H1 (cell line): ENCODE measurements around the gene MRPL47. TPM values are rescaled to one million over a fixed set of nuclear protein-coding genes. Genes with fewer than 3 reads are reported as not detected.

Source experiments
- CTCF ChIA-PET: fragments of 300-600 bp; sonication (Branson Sonifier 250); formaldehyde crosslinking; loops from one replicate; lab custom pipeline; 2021; ENCODE audit not compliant: partially characterized antibody; lab: Charles Lee
- POLR2A ChIA-PET: fragments of 300-600 bp; sonication (Branson Sonifier 250); formaldehyde crosslinking; loops from one replicate; lab custom pipeline; 2021; ENCODE audit warnings: inconsistent platforms; ENCODE audit not compliant: partially characterized antibody; lab: Charles Lee
- DNase-seq, 2 experiments: peaks; one replicate each; pipeline versions ENCODE4 v3.0.0 to v3.0.0-alpha.2; 2010 to 2022; ENCODE audit warnings: low spot score in 2 of 2, low read depth in 1 of 2, mixed read lengths in 1 of 2
- FAIRE-seq: peaks from 2 replicates; lab custom pipeline; 2011; peaks lifted over from hg19 to GRCh38; lab: Jason Lieb, UNC
- H2AFZ ChIP-seq: 2 replicates; pipeline ENCODE4 v1.8.1; 2012; ENCODE audit warnings: low read length, inconsistent platforms
- H2AK5ac ChIP-seq: 2 replicates; pipeline ENCODE4 v1.6.1; 2013; ENCODE audit warnings: low read depth, low read length
- H2BK120ac ChIP-seq: replicated peaks from 2 replicates; pipeline ENCODE3; 2013; ENCODE audit warnings: low read depth, low read length, inconsistent platforms
- H2BK12ac ChIP-seq: 2 replicates; pipeline ENCODE4 v1.6.1; 2013; ENCODE audit warnings: low read depth, low read length
- H2BK15ac ChIP-seq: 2 replicates; pipeline ENCODE4 v1.6.1; 2013; ENCODE audit warnings: low read length
- H2BK20ac ChIP-seq: 2 replicates; pipeline ENCODE4 v1.6.1; 2013; ENCODE audit warnings: low read length
- H2BK5ac ChIP-seq: 2 replicates; pipeline ENCODE4 v1.6.1; 2013; ENCODE audit warnings: low read depth, low read length
- H3K14ac ChIP-seq: 2 replicates; pipeline ENCODE4 v1.6.1; 2013; ENCODE audit warnings: inconsistent platforms; ENCODE audit not compliant: insufficient read length
- H3K18ac ChIP-seq: 2 replicates; pipeline ENCODE4 v1.6.1; 2013; ENCODE audit warnings: low read length; ENCODE audit errors: extremely low read depth
- H3K23ac ChIP-seq: 2 replicates; pipeline ENCODE4 v1.6.1; 2013; ENCODE audit warnings: inconsistent platforms; ENCODE audit not compliant: insufficient read length
- H3K23me2 ChIP-seq: 2 replicates; pipeline ENCODE4 v1.6.1; 2013; ENCODE audit warnings: low read depth, low read length
- H3K27ac ChIP-seq: 2 replicates; pipeline ENCODE4 v1.6.1; 2011; ENCODE audit warnings: low read depth, low read length, inconsistent platforms
- H3K27me3 ChIP-seq, 4 experiments: replicated peaks in 1 of 4; 1 replicate in 1 of 4; 2 replicates in 3 of 4; pipeline versions ENCODE4 v1.6.1 to v1.8.1; 2011 to 2013; ENCODE audit warnings: low read length in 3 of 4, mild to moderate bottlenecking in 3 of 4, inconsistent platforms in 2 of 4, mixed read lengths in 2 of 4, moderate library complexity in 1 of 4; ENCODE audit not compliant: control insufficient read depth in 3 of 4, insufficient read depth in 3 of 4; ENCODE audit errors: extremely low read depth in 1 of 4
- H3K36me3 ChIP-seq, 4 experiments: 2 replicates each; pipeline versions ENCODE4 v1.6.1 to v1.8.1; 2011 to 2013; ENCODE audit warnings: mild to moderate bottlenecking in 4 of 4, low read length in 3 of 4, moderate library complexity in 2 of 4, control low read depth in 1 of 4, inconsistent platforms in 1 of 4; ENCODE audit not compliant: insufficient read depth in 4 of 4, control insufficient read depth in 2 of 4
- H3K4ac ChIP-seq: replicated peaks from 2 replicates; pipeline ENCODE3; 2013; ENCODE audit warnings: low read length, low read depth, mixed read lengths, inconsistent platforms; ENCODE audit not compliant: insufficient read length
- H3K4me1 ChIP-seq, 4 experiments: replicated peaks in 1 of 4; 1 replicate in 1 of 4; 2 replicates in 3 of 4; pipeline versions ENCODE4 v1.6.1 to v1.8.1; 2011 to 2013; ENCODE audit warnings: low read length in 3 of 4, inconsistent platforms in 2 of 4, mixed read lengths in 1 of 4; ENCODE audit not compliant: insufficient read depth in 4 of 4, control insufficient read depth in 3 of 4
- H3K4me2 ChIP-seq, 2 experiments: 2 replicates each; pipeline versions ENCODE4 v1.6.1 to v1.8.1; 2011 to 2013; ENCODE audit warnings: low read depth in 2 of 2, low read length in 2 of 2, control low read depth in 1 of 2, inconsistent platforms in 1 of 2, mild to moderate bottlenecking in 1 of 2; ENCODE audit not compliant: insufficient read depth in 1 of 2
- H3K4me3 ChIP-seq, 4 experiments: fragments of 200-600, 300-600 bp in 1 of 4; sonication (generic), shearing (Covaris generic), sonication (Bioruptor Twin) in 1 of 4; 2 replicates each; pipeline versions ENCODE4 v1.5.1 to v1.8.1; 2011 to 2016; ENCODE audit warnings: low read length in 4 of 4, low read depth in 3 of 4, control low read depth in 2 of 4, inconsistent platforms in 2 of 4, mild to moderate bottlenecking in 2 of 4, mixed read lengths in 1 of 4, moderate library complexity in 1 of 4; ENCODE audit not compliant: insufficient read depth in 2 of 4; ENCODE audit errors: extremely low read depth in 1 of 4
- H3K56ac ChIP-seq: replicated peaks from 2 replicates; pipeline ENCODE3; 2013; ENCODE audit warnings: low read depth, mild to moderate bottlenecking, mixed read lengths, low read length, inconsistent platforms; ENCODE audit not compliant: insufficient read length
- H3K79me1 ChIP-seq: 2 replicates; pipeline ENCODE4 v1.6.1; 2013; ENCODE audit warnings: low read depth, low read length, control low read depth
- H3K79me2 ChIP-seq, 2 experiments: 2 replicates each; pipeline versions ENCODE4 v1.6.1 to v1.8.1; 2012 to 2013; ENCODE audit warnings: low read length in 2 of 2, mild to moderate bottlenecking in 2 of 2, inconsistent platforms in 1 of 2; ENCODE audit not compliant: insufficient read depth in 2 of 2, control insufficient read depth in 1 of 2
- H3K9ac ChIP-seq, 4 experiments: replicated peaks in 1 of 4; 1 replicate in 1 of 4; 2 replicates in 3 of 4; pipeline versions ENCODE4 v1.6.1 to v1.8.1; 2011 to 2013; ENCODE audit warnings: low read depth in 3 of 4, low read length in 3 of 4, control low read depth in 2 of 4, mild to moderate bottlenecking in 2 of 4, moderate library complexity in 2 of 4, inconsistent platforms in 1 of 4; ENCODE audit errors: extremely low read depth in 1 of 4
- H3K9me3 ChIP-seq, 2 experiments: 2 replicates each; pipeline versions ENCODE4 v1.6.1 to v1.8.1; 2012 to 2013; ENCODE audit warnings: mild to moderate bottlenecking in 2 of 2, moderate library complexity in 2 of 2, control low read depth in 1 of 2, inconsistent platforms in 1 of 2, low read depth in 1 of 2, low read length in 1 of 2, mixed read lengths in 1 of 2; ENCODE audit not compliant: insufficient read depth in 2 of 2
- H4K20me1 ChIP-seq, 2 experiments: replicated peaks in 1 of 2; 2 replicates each; pipeline versions ENCODE3 to v1.8.1; 2011 to 2013; ENCODE audit warnings: inconsistent platforms in 2 of 2, low read length in 2 of 2, mild to moderate bottlenecking in 1 of 2; ENCODE audit not compliant: insufficient read depth in 2 of 2, control insufficient read depth in 1 of 2
- H4K5ac ChIP-seq: 2 replicates; pipeline ENCODE4 v1.6.1; 2013; ENCODE audit warnings: low read length, low read depth, mixed read lengths, inconsistent platforms; ENCODE audit not compliant: insufficient read length
- H4K8ac ChIP-seq: 2 replicates; pipeline ENCODE4 v1.8.0; 2013; ENCODE audit warnings: mild to moderate bottlenecking, moderate library complexity, low read length, inconsistent platforms; ENCODE audit not compliant: insufficient read depth; ENCODE audit errors: extremely low read depth
- H4K91ac ChIP-seq: replicated peaks from 2 replicates; pipeline ENCODE3; 2013; ENCODE audit warnings: low read length, mixed read lengths, inconsistent platforms; ENCODE audit not compliant: insufficient read length
- CEBPB ChIP-seq: IDR thresholded peaks from 2 replicates; pipeline ENCODE4 v1.6.1; 2012; ENCODE audit warnings: low read depth, low read length
- EGR1 ChIP-seq: IDR thresholded peaks from 2 replicates; pipeline ENCODE4 v1.6.1; 2011; ENCODE audit warnings: low read depth, low read length, borderline replicate concordance
- HDAC2 ChIP-seq, 2 experiments: fragments of 300-600 bp in 1 of 2; sonication (generic) in 1 of 2; IDR thresholded peaks; 2 replicates each; pipeline ENCODE4 v1.6.1; 2011 to 2012; ENCODE audit warnings: low read depth in 2 of 2, low read length in 2 of 2, mild to moderate bottlenecking in 2 of 2, moderate library complexity in 2 of 2, borderline replicate concordance in 1 of 2, inconsistent platforms in 1 of 2
- NRF1 ChIP-seq: IDR thresholded peaks from 2 replicates; pipeline ENCODE4 v1.6.1; 2011; ENCODE audit warnings: mild to moderate bottlenecking, low read depth, low read length, improper control_type of control experiment
- POLR2A ChIP-seq, 2 experiments: IDR thresholded peaks; 1 replicate in 1 of 2; 2 replicates in 1 of 2; pipeline ENCODE4 v1.6.1; 2011; ENCODE audit warnings: low read depth in 2 of 2, low read length in 2 of 2, mild to moderate bottlenecking in 2 of 2; ENCODE audit errors: control extremely low read depth in 1 of 2
- SAP30 ChIP-seq: fragments of 300-600 bp; sonication (generic); IDR thresholded peaks from 2 replicates; pipeline ENCODE4 v1.7.1; 2012; ENCODE audit warnings: low read length, moderate library complexity, mild to moderate bottlenecking, inconsistent platforms; ENCODE audit not compliant: insufficient read depth, insufficient replicate concordance
- SRF ChIP-seq: IDR thresholded peaks from 2 replicates; pipeline ENCODE4 v1.6.1; 2011; ENCODE audit warnings: mild to moderate bottlenecking, low read depth, low read length, moderate library complexity
- TAF1 ChIP-seq: IDR thresholded peaks from 2 replicates; pipeline ENCODE4 v1.6.1; 2011; ENCODE audit warnings: mild to moderate bottlenecking, low read depth, low read length
- ZNF274 ChIP-seq: IDR thresholded peaks from 2 replicates; pipeline ENCODE4 v1.7.0; 2012; ENCODE audit warnings: low read length, borderline replicate concordance; ENCODE audit errors: extremely low read depth
- WGBS, 2 experiments: shearing (Covaris generic) in 1 of 2; methylation state at CpG; one replicate each; pipeline versions ENCODE4 v1.1.6 to v1.1.7; 2013 to 2015; ENCODE audit warnings: low lambda C conversion rate in 2 of 2, mixed read lengths in 2 of 2, inconsistent platforms in 1 of 2, low coverage in 1 of 2, missing lambda C conversion rate in 1 of 2; ENCODE audit not compliant: insufficient replicate concordance in 2 of 2, insufficient coverage in 1 of 2, insufficient read length in 1 of 2; ENCODE audit errors: extremely low coverage in 1 of 2, missing lambda C conversion rate in 1 of 2; 5-methylcytosine and 5-hydroxymethylcytosine counted together
- polyA plus RNA-seq, 7 experiments: library from polyadenylated mRNA; depleted of rRNA in 3 of 7; stranded (reverse) in 5 of 7; unstranded in 2 of 7; fragments of >200 nt in 5 of 7; fragments of 200-250 nt in 2 of 7; gene quantifications; 1 replicate in 5 of 7; 2 replicates in 1 of 7; 4 replicates in 1 of 7; pipeline versions ENCODE4 v1.2.1 to v1.2.3, GENCODE V29; 2011 to 2013; ENCODE audit warnings: missing spikeins in 2 of 7, mixed read lengths in 2 of 7
- total RNA-seq: library from RNA; stranded (reverse); fragmentation: NEBNext Ultra II Directional; extraction: Animal tissue kit (Norgen Biotek cat#: 25700); gene quantifications from 2 replicates; pipeline ENCODE4 v1.2.1, GENCODE V29; 2021
- TF ChIP-seq, protein P1 (sequence below): IDR thresholded peaks from 2 replicates; pipeline ENCODE4 v1.6.1; 2012; ENCODE audit warnings: low read length, inconsistent platforms

The MRPL47 gene
- total and polyA plus RNA-seq, 2 of the 8 experiments (the other 6 are each of a cell fraction or from before 2014, with no cell fraction given): 26.1 to 76.6 TPM

- Histone ChIP-seq H2BK120ac (no peak within 1 kb of the TSS), H3K23me2 (peaks cover 5% of the 10 kb centered on the region; the same call in 1 of the 2 replicates), H3K14ac (no peak within 1 kb of the TSS), H3K36me3 (no peaks in the 10 kb centered on the region), H2BK20ac (no peak within 1 kb of the TSS), H3K4me2 (peak within 1 kb of the TSS; percentile 76 to 95), H3K27ac (peak within 1 kb of the TSS; percentile 81), H2BK5ac (peak within 1 kb of the TSS; percentile 52; the same call in 1 of the 2 replicates), H3K18ac (peak within 1 kb of the TSS; percentile 96), H3K79me2 (peaks cover 5 to 35% of the 10 kb centered on the region in 2 experiments; a peak in 3 of 4 replicates), H3K27me3 (no peaks in the 10 kb centered on the region), H2BK15ac (peak within 1 kb of the TSS; percentile 81; the same call in 1 of the 2 replicates), H4K8ac (peak within 1 kb of the TSS; percentile 95), H3K9me3 (no peaks in the 10 kb centered on the region), H2AK5ac (no peak within 1 kb of the TSS), H2AFZ (peak within 1 kb of the TSS; percentile 86; the same call in 1 of the 2 replicates), H4K91ac (peak within 1 kb of the TSS; percentile 71), H3K9ac (peak within 1 kb of the TSS; percentile 72 to 97 (median 96)), H4K5ac (peak within 1 kb of the TSS; percentile 94), H3K23ac (no peak within 1 kb of the TSS), H3K56ac (peak within 1 kb of the TSS; percentile 69), H3K79me1 (peaks cover 6% of the 10 kb centered on the region), H3K4ac (peak within 1 kb of the TSS; percentile 91), H2BK12ac (peak within 1 kb of the TSS; percentile 55), H3K4me1 (peaks cover 3 to 8% (median 4%) of the 10 kb centered on the region in 4 experiments; a peak in 6 of 7 replicates), H4K20me1 (peaks cover 0 to 5% of the 10 kb centered on the region in 2 experiments), H3K4me3 (peak within 1 kb of the TSS; percentile 62 to 97 (median 84))
- 2 to 100% methylated on average over 2 to 29 of the region's 56 CpGs for whole genome bisulfite sequencing, 2 experiments
- FAIRE-seq (no peak), DNase-seq (peak in 1 of 2 experiments; percentile 86)
- CTCF ChIA-PET: interaction anchor here (0.7 to 1.5 kb wide), 3 partner anchors 10 to 57 kb away, joined by 3 to 7 read pairs (median 3); no protein-coding TSS in a partner anchor
- POLR2A ChIA-PET: interaction anchor here (0.7 to 2.7 kb wide), 15 partner anchors 9 to 329 kb away, joined by 3 to 11 read pairs (median 4); partner anchors contain the start of genes MRPL47, NDUFB5 and ZNF639
- TF ChIP-seq SRF (no peak), CEBPB (no peak), ZNF274 (no peak), EGR1 (peak; percentile 27; the same call in 1 of the 2 replicates), POLR2A (IDR thresholded peaks at IDR 0.05; ENCODE audit: control extremely low read depth in 1 of 2, low read depth in 2 of 2, low read length in 2 of 2) (peak in 1 of 2 experiments; percentile 38; a peak in 2 of 3 replicates), HDAC2 (IDR thresholded peaks at IDR 0.05; ENCODE audit: borderline replicate concordance in 1 of 2, low read depth in 2 of 2, low read length in 2 of 2) (no peak), TAF1 (peak; percentile 33), NRF1 (no peak), SAP30 (no peak)
- TF ChIP-seq, protein P1, sequence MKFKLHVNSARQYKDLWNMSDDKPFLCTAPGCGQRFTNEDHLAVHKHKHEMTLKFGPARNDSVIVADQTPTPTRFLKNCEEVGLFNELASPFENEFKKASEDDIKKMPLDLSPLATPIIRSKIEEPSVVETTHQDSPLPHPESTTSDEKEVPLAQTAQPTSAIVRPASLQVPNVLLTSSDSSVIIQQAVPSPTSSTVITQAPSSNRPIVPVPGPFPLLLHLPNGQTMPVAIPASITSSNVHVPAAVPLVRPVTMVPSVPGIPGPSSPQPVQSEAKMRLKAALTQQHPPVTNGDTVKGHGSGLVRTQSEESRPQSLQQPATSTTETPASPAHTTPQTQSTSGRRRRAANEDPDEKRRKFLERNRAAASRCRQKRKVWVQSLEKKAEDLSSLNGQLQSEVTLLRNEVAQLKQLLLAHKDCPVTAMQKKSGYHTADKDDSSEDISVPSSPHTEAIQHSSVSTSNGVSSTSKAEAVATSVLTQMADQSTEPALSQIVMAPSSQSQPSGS: no peak
Observed at GRCh38 chr3:179652447-179653095, 48.1 kb upstream of the MRPL47 start, which contains the start of gene USP13. TSS of gene USP13 (plus strand) at chr3:179653040. CDS start at chr3:179653226, 186 bp downstream.
